Cardiac septum (tissue), 1 donor: ENCODE measurements around the gene RAB23. TPM values are rescaled to one million over a fixed set of nuclear protein-coding genes. Genes with fewer than 3 reads are reported as not detected.

ENCODE experiments used
- DNase-seq: peaks from one replicate; pipeline ENCODE4 v3.0.0-alpha.2; 2020; ENCODE audit warnings: low spot score
- intact Hi-C: fragments of 100-400 bp; cut with DNase I; formaldehyde crosslinking; loops from one replicate; pipeline ENCODE4 v1.14.0; 2022
- long read RNA-seq: library from polyadenylated mRNA; unstranded; transcript quantifications from one replicate; pipeline ENCODE4 v2.0.0, GENCODE V29; 2021
- total RNA-seq: library from RNA; stranded (reverse); fragmentation: NEBNext Ultra II Directional; extraction: Animal tissue kit (Norgen Biotek cat#: 25700); gene quantifications from one replicate; pipeline ENCODE4 v1.2.1, GENCODE V29; 2021
- donor health status: DM: no; HTN: no; CAD: no.

Gene RAB23
- 19.5 TPM for total RNA-seq
- long read RNA-seq, full-length matches to known transcripts: 28 of 42 reads
- long read RNA-seq, partial matches to known transcripts: 2 of 42 reads
- long read RNA-seq, other reads (novel, unspliced or antisense): 12 of 42 reads

DNA sequence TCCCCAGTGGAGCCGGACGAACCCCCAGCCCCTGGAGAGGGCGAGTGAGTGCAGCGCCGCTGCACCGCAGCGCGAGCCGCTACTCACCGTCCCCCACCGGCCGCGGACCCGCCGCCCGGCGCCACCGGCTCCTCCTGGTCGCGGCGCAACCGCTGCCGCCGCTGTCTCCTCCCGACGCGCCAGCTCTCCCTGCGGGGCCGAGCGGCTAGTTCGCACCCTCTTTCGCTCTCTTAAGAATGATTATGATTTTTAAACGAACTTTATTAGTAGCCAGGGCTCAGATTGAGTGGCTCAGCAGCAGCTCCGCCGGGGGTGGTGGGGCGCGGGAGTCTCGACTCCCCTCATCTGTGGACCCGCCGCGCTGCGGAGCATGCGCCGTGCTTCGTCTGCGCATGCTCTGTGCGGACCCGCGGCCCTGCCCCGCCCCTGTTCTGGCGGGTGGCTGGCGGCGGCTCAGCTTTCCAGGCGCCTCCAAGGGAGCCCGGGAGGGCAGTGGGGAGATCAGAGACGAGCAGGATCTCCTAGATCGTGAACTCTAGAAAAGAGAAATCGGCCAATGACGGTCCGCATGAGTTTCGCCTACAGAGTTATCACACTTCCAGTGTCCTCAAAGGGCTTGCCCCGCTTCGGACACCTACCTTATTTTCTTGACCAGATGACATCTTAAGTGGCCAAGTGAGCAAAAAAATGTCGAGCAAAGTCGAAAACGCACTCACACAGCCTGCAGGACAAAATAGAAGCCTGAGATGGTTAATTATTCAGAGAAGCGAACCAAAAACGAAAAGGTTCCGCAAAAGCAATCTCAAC is at the start of gene RAB23:
Gene RAB23 (minus strand): TSS at position 372 of the 807 bp plus-strand sequence. CDS start 11,927 bp downstream, outside the sequence.
- intact Hi-C loops: no loop called here
- DNase-seq: peak; percentile 92

DNA sequence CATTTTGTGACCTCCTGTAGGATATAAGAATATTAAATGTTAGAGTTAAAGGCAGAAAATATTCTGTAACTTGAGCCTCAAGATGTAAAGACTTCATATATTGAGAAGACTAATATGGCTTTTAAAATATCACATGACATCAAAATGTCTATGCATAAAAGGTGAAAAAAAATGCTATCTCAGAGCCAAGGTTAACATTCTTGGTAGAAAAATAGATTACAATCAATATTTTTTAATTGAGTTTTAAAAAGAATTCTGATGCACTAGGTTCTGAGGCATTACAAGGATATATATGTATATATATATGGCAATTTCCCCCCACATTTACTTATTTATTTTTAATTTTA is 46.2 kb upstream of the RAB23 start:
- intact Hi-C loops: loop anchor here (5.0 kb wide), 1 partner anchor 49 kb away; the partner anchor contains the start of gene PRIM2

DNA sequence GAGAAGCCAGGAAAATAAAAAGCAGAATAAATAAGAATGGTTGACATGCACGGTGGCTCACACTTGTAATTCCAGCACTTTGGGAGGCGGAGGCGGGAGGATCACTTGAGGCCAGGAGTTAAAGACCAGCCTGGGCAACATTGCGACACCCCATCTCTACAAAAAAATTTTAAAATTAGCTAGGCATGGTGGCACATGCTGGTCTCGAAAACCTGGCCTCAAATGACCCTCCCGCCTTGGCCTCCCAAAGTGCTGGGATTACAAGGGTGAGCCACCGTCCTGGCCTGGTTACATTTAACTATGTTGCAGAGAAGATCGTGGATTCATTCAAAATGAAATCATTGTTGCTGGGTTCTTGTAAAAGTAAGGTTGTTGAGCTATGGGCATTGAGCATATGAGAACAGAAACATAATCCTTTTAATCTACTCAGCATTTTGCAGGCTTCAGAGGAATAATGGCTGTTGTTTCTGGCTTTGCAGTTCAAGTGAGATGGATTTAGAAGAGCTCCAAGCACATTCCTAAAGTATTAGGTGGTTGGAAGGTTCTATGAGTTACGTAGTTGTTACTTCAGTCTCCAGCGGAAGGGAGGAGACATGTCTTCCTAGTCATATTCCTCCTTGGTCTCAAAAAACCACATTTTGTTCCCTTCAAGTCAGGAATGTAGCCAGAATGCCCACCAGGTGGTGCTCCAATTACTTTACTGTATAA is 45.6 kb upstream of the RAB23 start:
- DNase-seq: no peak
- intact Hi-C loops: loop anchor here (5.0 kb wide), 1 partner anchor 50 kb away; the partner anchor contains the start of gene PRIM2

More for the DNA sequence above, 46.2 kb upstream of the RAB23 start:
- no peak for DNase-seq

DNA sequence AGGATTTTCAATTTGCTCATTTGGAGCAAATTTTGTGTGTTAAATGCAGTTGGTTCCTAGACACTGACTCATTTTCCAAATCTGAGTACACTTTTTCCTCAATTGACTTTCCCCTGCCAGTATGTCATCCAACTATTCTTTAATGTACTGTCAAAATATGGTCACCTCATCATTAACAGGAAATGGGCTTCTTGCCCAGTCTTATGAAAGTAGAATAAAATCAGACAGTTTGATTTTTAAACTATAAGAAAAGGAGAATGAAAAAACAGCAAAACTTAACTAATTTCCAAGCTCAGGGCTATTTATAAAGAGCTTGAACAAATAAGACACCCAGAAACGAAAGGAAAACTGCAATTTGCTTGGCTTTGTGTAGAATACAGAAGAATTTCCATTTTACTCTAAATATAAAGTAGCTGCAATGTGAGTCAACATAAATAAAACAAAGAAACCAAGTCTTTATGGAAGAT is 43.7 kb upstream of the RAB23 start:
- intact Hi-C loops: loop anchor here (5.0 kb wide), 1 partner anchor 52 kb away; the partner anchor contains the start of gene PRIM2
- no peak for DNase-seq

DNA sequence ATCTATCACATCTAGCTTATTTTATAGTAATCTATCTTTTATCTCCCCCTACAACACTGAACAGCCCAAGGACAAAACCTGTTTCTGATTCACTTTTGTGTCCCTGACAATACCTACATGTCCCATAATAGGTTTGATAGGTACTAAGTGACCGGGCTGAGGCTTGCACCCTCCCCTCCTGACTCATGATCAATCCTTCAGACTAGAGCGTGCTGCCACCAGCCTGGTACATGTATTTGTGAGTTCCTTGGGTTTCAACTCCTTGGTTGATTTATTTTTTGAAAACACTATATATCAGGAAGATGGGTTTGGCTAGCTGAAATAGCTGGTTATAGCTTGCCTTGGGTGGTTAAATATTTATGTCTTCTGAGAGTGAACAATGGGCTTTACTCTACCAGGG is 41.6 kb upstream of the RAB23 start:
- intact Hi-C loops: loop anchor here (2.0 kb wide), 1 partner anchor 87 kb away; no protein-coding TSS in a partner anchor
- DNase-seq: no peak

DNA sequence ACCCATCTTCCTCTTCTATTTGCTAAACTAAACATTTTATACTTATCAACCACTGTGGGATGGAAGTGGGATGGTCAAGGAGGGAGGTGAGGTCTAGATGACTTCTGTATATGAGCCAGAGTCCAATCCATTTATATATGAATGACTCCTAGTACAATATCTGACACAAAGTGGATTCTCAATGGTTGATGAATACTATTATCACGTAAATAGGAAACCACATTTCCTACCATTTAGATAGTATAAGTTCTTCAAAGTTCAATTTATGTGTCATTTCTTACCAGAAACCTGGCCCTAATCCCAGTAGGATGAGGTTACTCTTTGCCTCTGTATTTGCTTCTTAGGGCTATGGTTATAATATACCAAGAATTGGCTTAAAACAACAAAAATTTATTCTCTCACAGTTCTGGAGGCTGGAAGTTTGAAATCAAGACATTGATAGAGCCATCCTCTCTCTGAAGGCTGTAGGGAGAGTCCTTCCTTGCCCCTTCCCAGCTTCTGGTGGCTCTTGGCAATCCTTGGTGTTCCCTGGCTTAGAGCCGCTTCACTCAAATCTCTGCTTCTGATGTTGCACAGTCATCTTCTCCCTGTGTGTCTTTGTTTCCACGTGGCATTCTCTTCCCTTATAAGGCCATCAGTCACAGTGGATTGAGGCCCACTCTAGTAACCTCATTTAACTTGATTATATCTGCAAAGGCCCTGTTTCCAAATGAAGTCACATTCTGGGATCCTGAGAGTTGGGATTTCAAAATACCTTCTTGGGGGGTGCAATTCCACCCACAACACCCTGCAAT is 41.0 kb upstream of the RAB23 start:
- DNase-seq: no peak
- intact Hi-C loops: loop anchor here (2.0 kb wide), 1 partner anchor 86 kb away; no protein-coding TSS in a partner anchor

DNA sequence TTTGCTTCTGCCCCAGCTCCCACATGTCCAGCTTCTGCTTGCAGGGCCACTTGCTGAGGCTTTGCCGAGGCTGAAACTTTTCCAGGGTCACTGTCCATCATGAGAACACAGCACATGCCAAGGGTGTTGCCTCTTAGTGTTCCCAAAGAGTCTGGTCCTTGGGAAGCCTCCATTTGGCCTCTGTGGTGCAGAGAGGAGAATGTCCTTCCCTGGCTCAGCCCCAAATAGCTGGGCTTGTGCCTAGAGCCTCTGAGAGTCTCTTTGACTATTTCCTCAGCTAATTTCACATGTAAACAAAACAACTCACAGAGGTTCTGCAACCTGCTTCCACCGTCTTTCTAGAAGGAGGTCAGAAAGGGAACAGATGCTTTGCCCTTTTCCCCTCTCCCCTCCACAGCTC is 40.4 kb upstream of the RAB23 start:
- no peak for DNase-seq
- intact Hi-C loops: loop anchor here (2.0 kb wide), 1 partner anchor 86 kb away; no protein-coding TSS in a partner anchor

DNA sequence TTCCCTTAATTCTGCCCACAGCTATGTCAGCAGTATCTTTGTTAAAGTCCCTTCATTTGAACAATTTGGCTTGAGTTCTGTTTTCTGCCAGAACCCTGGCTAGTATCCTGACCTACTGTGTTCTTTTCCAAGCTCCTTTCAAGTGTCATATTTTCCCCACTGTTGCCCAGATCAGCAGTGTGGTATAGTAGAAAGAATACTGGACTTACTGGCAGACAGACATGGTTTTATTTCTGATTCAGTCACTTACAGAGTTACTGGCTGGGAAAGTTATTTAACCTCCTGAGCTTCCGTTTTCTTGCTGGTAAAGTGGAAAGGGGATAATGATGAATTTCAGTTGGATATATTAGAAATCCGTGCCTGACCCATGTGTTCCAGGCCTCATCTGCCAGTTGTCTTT is 39.8 kb upstream of the RAB23 start:
- intact Hi-C loops: loop anchor here (2.0 kb wide), 1 partner anchor 85 kb away; no protein-coding TSS in a partner anchor
- no peak for DNase-seq

DNA sequence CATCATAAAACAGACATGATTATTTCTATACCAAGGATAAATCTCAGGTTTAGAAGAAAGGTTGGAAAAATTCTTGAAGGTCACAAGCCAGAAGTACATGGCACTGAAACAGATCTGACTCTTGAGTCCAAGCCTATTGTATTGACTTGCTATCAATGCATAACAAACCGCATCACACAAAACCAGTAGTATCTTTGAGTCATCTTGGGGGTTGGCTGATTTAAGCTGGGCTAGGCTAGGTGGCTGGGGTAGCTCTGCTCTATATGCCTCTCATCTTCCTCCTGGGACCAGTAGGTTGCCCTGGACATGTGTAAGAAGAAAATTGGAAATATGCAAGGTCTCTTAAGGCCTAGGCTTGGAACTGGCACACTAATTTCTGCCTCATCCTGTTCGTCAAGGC is 37.0 kb upstream of the RAB23 start:
- DNase-seq: no peak
- intact Hi-C loops: no loop called here

DNA sequence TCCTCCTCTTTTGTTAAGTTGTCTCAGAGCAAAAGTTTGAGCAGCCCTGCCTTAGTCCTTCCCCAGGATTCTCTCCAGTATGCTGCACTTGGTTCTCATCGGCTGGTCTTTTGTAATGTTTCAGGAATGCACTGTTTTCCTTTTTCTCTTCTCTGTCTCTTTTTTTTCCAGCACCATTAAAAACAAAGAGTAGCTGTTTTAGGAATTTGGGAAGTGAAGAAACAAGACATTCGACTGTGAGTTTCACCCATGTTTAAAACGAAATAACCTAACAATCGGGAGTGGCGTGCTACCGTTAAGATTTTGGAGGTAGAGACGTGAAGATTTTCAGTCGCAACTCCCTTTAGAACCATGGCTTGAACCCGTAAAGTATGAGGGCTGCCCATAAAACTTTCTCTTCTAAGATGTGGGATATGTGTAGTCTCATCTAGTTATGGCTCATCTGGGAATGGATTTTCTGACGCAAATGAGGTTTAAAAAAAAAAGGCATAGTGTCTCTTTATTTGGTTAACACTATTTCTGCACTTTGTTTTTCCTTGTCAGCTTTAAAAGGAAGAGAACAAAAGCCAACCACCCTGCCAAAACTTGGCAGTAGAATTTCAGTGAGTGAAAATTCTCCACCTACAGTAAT is 35.9 kb upstream of the RAB23 start:
- intact Hi-C loops: no loop called here
- no peak for DNase-seq

DNA sequence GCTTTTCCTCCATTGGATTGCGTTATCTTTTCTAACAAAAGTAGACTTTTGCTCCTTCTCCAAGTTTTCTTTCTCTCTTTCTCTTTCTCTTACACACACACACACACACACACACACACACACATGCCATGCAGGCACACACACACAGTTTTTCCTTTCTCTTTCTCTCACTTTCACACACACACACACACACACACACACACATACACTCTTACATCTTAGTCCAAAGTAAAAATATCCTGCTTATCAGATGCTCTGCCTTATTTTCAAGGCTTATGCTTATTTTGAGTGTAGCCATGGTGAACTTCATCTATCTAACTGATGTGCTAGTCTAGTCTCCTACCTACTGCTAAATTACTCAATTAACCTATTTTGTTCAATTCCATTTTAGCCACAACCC is 34.4 kb upstream of the RAB23 start:
- intact Hi-C loops: no loop called here
- no peak for DNase-seq

DNA sequence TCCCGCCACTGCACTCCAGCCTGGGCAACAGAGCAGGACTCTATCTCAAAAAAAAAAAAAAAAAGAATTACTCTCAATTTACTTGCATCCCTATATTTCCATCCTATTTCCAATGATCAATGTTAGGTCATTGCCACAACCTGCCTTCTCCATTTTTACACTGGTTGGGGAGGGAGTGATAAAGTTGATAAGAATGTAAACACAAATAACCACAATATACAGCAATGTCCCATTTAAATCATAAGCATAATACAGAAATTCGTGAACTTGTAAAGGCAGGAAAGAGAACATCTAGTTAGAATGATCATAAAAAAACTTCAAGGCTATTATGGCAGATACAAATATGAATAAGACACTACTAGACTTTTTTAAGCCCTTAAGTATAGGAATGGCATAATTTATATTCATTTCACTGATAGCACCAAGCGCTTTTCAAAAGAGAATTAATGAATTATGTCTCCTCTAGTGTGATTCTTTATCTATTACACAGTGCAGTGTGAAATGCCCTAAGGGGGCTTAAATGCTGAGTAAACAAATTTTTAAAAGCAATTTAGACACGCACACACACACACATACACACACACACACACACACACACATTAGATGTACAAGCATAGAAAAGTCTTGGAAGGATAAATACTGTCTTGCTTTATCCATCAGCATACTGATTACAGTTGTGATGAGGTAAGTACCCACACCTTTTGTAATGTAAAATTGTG is 33.5 kb upstream of the RAB23 start:
- intact Hi-C loops: no loop called here
- no peak for DNase-seq

DNA sequence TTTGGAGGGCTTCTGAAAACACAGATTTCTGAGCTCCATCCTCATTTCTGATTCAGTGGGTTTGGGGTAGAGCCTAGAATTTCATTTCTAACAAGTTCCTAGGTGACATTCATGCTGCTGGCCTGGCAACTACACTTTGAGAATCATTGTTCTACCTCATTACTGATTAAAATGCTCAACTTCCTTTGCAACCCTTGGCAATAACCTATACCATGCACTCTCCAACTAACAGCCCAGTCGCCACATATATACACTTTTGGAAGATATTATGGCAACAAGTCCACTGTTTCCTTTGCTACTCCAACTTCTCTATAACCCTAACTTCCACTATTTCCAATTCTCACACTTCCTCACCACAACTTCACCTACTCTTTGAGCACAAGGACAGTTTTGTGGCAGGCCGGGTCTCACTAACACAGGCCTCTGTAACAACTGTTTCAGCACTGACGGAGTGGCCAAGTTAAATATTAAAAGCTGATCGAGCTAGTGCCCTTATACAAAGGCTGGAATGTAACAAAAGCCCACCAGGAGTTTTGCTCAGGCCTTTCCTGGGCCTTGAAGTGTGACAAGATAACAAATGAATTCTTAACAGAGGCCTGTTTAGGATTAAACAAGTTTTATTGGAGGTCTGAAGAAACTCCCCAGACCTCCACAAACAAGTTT is 32.1 kb upstream of the RAB23 start:
- intact Hi-C loops: no loop called here
- DNase-seq: no peak

DNA sequence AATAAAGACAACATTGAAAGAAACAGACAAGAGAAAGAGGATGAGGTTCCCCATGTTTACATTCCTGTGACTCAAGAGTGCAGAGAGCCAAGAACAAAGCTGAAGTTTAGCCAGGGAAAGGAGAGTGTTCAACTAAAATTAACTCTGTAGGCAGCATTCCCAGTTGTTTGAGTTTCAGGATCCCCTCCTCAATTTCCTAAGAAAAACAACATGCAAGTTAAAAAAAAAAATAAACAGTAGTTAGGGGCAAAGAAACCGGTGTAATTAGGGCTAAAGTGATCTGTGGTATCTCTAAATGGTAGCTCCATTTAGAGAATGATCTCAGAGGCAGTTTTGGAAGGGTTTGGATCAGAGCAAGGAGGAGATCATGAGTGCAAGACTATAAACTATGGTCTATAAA is 30.9 kb upstream of the RAB23 start:
- DNase-seq: no peak
- intact Hi-C loops: no loop called here

DNA sequence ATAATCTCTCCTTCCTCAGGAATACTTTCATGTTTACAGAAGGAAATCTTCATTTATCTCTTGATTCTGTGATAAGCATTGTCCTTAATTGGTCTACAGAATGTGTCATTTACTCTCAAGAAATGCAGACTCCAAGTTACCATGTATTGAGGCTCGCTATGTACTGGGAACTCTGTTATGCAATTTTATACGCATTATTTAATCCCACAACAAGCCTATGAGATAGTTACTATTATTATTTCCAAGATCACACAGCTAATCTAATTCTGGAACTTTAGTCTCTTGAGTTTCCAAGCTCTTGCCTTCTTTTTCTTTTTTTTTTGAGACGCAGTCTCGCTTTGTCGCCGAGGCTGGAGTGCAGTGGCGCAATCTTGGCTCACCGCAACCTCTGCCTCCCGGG is 30.0 kb upstream of the RAB23 start:
- DNase-seq: no peak
- intact Hi-C loops: no loop called here

DNA sequence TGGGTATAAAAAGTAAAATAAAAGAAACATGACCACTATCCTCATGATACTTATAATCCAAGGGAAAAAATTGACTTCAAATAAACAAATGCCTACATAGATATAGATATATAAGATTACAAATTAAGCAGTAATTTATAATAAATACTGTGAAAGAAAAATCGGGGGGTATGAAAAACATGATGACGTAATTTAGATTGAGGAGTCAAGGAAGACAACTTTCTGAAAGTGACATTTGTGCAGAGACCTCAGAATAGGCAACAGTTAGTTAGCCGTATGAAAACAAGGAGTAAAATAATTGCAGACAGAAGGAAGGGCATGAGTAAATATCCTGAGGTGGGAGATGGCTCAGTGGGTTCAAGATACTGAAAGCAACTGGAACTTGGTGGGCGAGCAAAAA is 28.2 kb upstream of the RAB23 start:
- intact Hi-C loops: no loop called here

DNA sequence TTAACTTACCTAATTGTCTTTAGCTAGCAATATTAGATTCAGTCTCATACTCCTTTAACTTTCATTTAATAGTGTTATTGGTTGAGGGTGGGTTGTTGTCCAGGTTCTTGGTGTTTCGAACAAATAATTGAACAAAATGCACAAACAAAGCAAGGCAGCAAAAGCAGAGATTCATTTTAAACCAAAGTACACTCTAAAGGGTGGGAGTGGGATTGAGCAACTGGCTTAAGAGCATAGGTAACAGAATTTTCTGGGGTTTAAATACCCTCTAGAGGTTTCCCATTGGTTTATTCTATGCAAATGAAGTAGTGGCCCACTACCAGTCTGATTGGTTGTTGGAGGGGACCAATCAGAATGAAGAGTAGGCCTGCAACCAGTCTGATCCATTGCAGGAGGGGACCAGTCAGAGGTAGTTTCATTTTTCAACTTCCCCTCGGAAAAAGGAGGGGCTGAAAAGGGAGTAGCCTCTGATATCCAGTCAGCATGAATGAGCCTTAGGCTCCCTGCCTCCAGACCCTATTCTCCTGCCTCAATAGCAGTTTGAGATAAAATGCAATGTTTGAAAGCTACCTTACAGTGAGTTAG is 26.3 kb upstream of the RAB23 start:
- intact Hi-C loops: no loop called here
- no peak for DNase-seq

More for the DNA sequence above, 28.2 kb upstream of the RAB23 start:
- DNase-seq: no peak

DNA sequence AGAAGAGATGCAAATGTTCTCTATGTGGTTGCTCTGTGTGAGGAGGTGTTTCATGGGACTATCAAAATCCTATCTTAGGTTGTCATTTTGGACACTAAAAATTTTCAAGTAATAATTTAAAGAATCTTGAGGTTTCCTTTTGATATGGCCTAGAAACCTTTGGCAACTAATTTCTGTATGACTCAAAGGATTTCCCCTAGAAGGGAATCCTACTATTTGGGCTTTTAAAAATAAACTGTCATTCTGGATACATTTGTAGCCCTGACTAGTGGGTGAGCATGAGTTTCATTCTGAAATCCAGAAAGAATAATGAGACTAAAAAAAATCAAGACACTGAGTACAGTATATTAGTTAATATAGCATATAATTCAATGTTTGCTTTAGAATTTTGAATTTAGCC is 25.5 kb upstream of the RAB23 start:
- DNase-seq: no peak
- intact Hi-C loops: no loop called here
